GM12878 (cell line): Measurements from ENCODE around the gene L3HYPDH. TPM values are rescaled to one million over a fixed set of nuclear protein-coding genes. Genes with fewer than 3 reads are reported as not detected.

ENCODE experiments used
- ATAC-seq: fragments of 200-7000 bp; cut with Tn5 transposase; 3 replicates; pipeline ENCODE4 v1.9.1; 2020; ENCODE audit warnings: mild to moderate bottlenecking, moderate library complexity
- BruUV-seq: library from RNA; stranded (reverse); fragments of 400-500 nt; replicated peaks from 2 replicates; lab custom pipeline; 2021; lab: Mats Ljungman, UMichigan
- CTCF ChIA-PET: fragments of 300-600 bp; sonication (Branson Sonifier 250); formaldehyde crosslinking; extraction: SDS; loops from one replicate; lab custom pipeline; 2021; ENCODE audit warnings: inconsistent platforms; lab: Yijun Ruan, JAX
- POLR2A ChIA-PET: fragments of 350-600 bp; formaldehyde crosslinking; extraction: SDS; loops from one replicate; lab custom pipeline; 2021; ENCODE audit warnings: inconsistent platforms; lab: Charles Lee
- RAD21 ChIA-PET: fragments of 300-600 bp; sonication (Branson Sonifier 250); formaldehyde crosslinking; loops from one replicate; lab custom pipeline; 2023; ENCODE audit warnings: antibody characterized with exemption; ENCODE audit not compliant: unreplicated experiment; lab: Charles Lee
- SMC1A ChIA-PET: fragments of 300-600 bp; sonication (Branson Sonifier 250); formaldehyde crosslinking; loops from one replicate; lab custom pipeline; 2023; ENCODE audit not compliant: unreplicated experiment, uncharacterized antibody; lab: Charles Lee
- DNase-seq: peaks from one replicate; pipeline ENCODE4 v3.0.0-alpha.2; 2011; ENCODE audit warnings: low read depth, low spot score
- FAIRE-seq: peaks from 3 replicates; lab custom pipeline; 2011; peaks lifted over from hg19 to GRCh38; lab: Jason Lieb, UNC
- H2AFZ ChIP-seq: 2 replicates; pipeline ENCODE4 v1.6.0; 2011; ENCODE audit warnings: low read depth, low read length, control low read depth; ENCODE audit not compliant: control insufficient read depth
- H3K27ac ChIP-seq: 2 replicates; pipeline ENCODE4 v1.5.1; 2011; ENCODE audit warnings: control low read depth; ENCODE audit not compliant: control insufficient read depth, insufficient read depth
- H3K27me3 ChIP-seq, 2 experiments: replicated peaks in 1 of 2; 2 replicates each; pipeline versions ENCODE4 v1.6.0 to v1.6.1; 2011; ENCODE audit warnings: low read length in 1 of 2; ENCODE audit not compliant: control insufficient read depth in 2 of 2, insufficient read depth in 2 of 2
- H3K36me3 ChIP-seq, 2 experiments: 2 replicates each; pipeline ENCODE4 v1.5.1; 2011; ENCODE audit warnings: low read length in 1 of 2; ENCODE audit not compliant: control insufficient read depth in 2 of 2, insufficient read depth in 2 of 2
- H3K4me1 ChIP-seq: 2 replicates; pipeline ENCODE4 v1.6.1; 2011; ENCODE audit warnings: mild to moderate bottlenecking, low read length, moderate library complexity, mixed read lengths; ENCODE audit not compliant: control insufficient read depth, insufficient read depth
- H3K4me2 ChIP-seq: 2 replicates; pipeline ENCODE4 v1.6.0; 2011; ENCODE audit warnings: control low read depth; ENCODE audit not compliant: control insufficient read depth, insufficient read depth
- H3K4me3 ChIP-seq: fragments of 200-600 bp; sonication (generic); 2 replicates; pipeline ENCODE4 v1.5.1; 2016
- H3K79me2 ChIP-seq: 2 replicates; pipeline ENCODE4 v1.6.0; 2011; ENCODE audit warnings: low read length; ENCODE audit not compliant: control insufficient read depth, insufficient read depth
- H3K9ac ChIP-seq: 2 replicates; pipeline ENCODE4 v1.8.0; 2011; ENCODE audit warnings: low read length, control low read depth, mixed read lengths; ENCODE audit not compliant: control insufficient read depth, insufficient read depth
- H3K9me3 ChIP-seq: replicated peaks from 3 replicates; pipeline ENCODE4 v1.5.1; 2011; ENCODE audit warnings: mild to moderate bottlenecking, low read length; ENCODE audit not compliant: control insufficient read depth, insufficient read depth
- H4K20me1 ChIP-seq: 2 replicates; pipeline ENCODE4 v1.6.0; 2011; ENCODE audit not compliant: control insufficient read depth, insufficient read depth
- EGR1 ChIP-seq, 2 experiments: IDR thresholded peaks; 1 replicate in 1 of 2; 2 replicates in 1 of 2; pipeline ENCODE4 v1.6.1; 2011 to 2012; ENCODE audit warnings: low read depth in 2 of 2, low read length in 2 of 2, borderline replicate concordance in 1 of 2, mild to moderate bottlenecking in 1 of 2, moderate library complexity in 1 of 2
- JUNB ChIP-seq: IDR thresholded peaks from 2 replicates; pipeline ENCODE4 v1.6.1; 2016; ENCODE audit warnings: antibody characterized with exemption, mild to moderate bottlenecking
- KLF5 ChIP-seq: fragments of 450-650 bp; IDR thresholded peaks from 2 replicates; pipeline ENCODE4 v1.6.1; 2014; ENCODE audit warnings: mild to moderate bottlenecking; ENCODE audit not compliant: partially characterized antibody
- MYB ChIP-seq: fragments of 150-350 bp; IDR thresholded peaks from 2 replicates; pipeline ENCODE4 v1.6.1; 2014; ENCODE audit warnings: mild to moderate bottlenecking, low read depth, low read length, borderline replicate concordance
- PML ChIP-seq: IDR thresholded peaks from 2 replicates; pipeline ENCODE4 v1.6.1; 2012; ENCODE audit warnings: low read length, inconsistent platforms
- POU2F2 ChIP-seq: IDR thresholded peaks from 3 replicates; pipeline ENCODE4 v1.6.1; 2011; ENCODE audit warnings: low read depth, mild to moderate bottlenecking, low read length, borderline replicate concordance
- RAD21 ChIP-seq: IDR thresholded peaks from 2 replicates; pipeline ENCODE4 v1.6.1; 2011; ENCODE audit warnings: mild to moderate bottlenecking, low read depth, low read length, moderate library complexity; ENCODE audit not compliant: insufficient read depth
- RFX5 ChIP-seq: IDR thresholded peaks from 2 replicates; pipeline ENCODE4 v1.6.1; 2011; ENCODE audit warnings: low read depth, low read length, improper control_type of control experiment
- SIN3A ChIP-seq: IDR thresholded peaks from 2 replicates; pipeline ENCODE4 v1.6.1; 2012; ENCODE audit warnings: low read depth, low read length, improper control_type of control experiment
- SIX5 ChIP-seq: IDR thresholded peaks from 2 replicates; pipeline ENCODE4 v1.6.1; 2011; ENCODE audit warnings: mild to moderate bottlenecking, low read depth, low read length, moderate library complexity; ENCODE audit not compliant: severe bottlenecking
- SMC3 ChIP-seq: IDR thresholded peaks from 2 replicates; pipeline ENCODE4 v1.6.1; 2011; ENCODE audit warnings: low read length, improper control_type of control experiment, borderline replicate concordance
- ZNF274 ChIP-seq: IDR thresholded peaks from one replicate; pipeline ENCODE4 v1.8.0; 2011; ENCODE audit not compliant: insufficient read length, insufficient read depth
- WGBS: methylation state at CpG from one replicate; pipeline ENCODE4 v1.1.6; 2016; ENCODE audit warnings: low lambda C conversion rate; ENCODE audit not compliant: insufficient replicate concordance, insufficient coverage; ENCODE audit errors: missing lambda C conversion rate; 5-methylcytosine and 5-hydroxymethylcytosine counted together
- in situ Hi-C: fragments of 300-500 bp; cut with MboI; formaldehyde crosslinking; loops from 9 replicates; pipeline ENCODE4 v1.14.3; 2018; ENCODE audit warnings: mixed read lengths
- intact Hi-C: fragments of 100-400 bp; cut with micrococcal nuclease; formaldehyde crosslinking; loops from one replicate; pipeline ENCODE4 v1.14.2; 2022; ENCODE audit not compliant: unreplicated experiment
- polyA plus RNA-seq, 11 experiments: library from polyadenylated mRNA; depleted of rRNA in 4 of 11; unstranded in 6 of 11; stranded (reverse) in 5 of 11; fragments of >200 nt; fragmentation: Nextera tagmentation in 4 of 11; fragmentation: Illumina TruSeq in 1 of 11; extraction: Ambion mirVana in 4 of 11; extraction: Trizol in 1 of 11; gene quantifications; 1 replicate in 1 of 11; 2 replicates in 10 of 11; pipeline versions ENCODE4 v1.2.1 to v1.2.3, GENCODE V29; 2011 to 2016; ENCODE audit warnings: inconsistent platforms in 2 of 11, missing spikeins in 2 of 11, low read depth in 1 of 11
- total RNA-seq, 4 experiments: library from RNA; depleted of rRNA in 3 of 4; stranded (reverse); fragments of >200 nt in 3 of 4; fragmentation: Illumina TruSeq in 1 of 4; extraction: Trizol in 1 of 4; gene quantifications; 2 replicates each; pipeline versions ENCODE4 v1.2.1 to v1.2.3, GENCODE V29; 2013 to 2021
- TF ChIP-seq, protein P1 (sequence below): fragments of 450-650 bp; IDR thresholded peaks from 2 replicates; pipeline ENCODE4 v1.6.1; 2016; ENCODE audit warnings: mild to moderate bottlenecking

The L3HYPDH gene
- total and polyA plus RNA-seq, 10 of the 15 experiments (the other 5 are each of a cell fraction or from before 2014, with no cell fraction given): 11.5 to 27.8 (median 15.8) TPM

DNA sequence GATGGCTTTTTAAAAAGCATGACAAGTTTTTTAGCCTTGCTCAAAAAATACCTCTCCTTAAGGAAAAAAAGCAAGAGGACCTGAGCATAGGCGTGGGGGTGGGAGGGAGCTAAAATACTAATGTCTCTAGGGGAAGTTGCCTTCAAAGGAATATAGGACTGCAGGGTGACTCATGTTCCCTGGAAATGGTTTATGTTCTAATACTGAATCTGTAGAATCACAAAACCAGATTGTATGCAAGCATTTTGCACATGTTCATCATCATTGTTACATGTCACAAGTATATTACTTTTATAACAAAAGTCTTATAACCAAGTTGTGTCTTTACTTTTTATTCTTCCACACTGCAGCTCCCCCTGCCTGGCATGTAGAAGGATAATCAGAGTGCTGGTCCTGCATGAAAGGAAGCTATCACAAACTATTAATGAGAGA, 55.6 kb downstream of the L3HYPDH start:
- in situ Hi-C loops: no loop called here
- Histone ChIP-seq H4K20me1 (no peaks in the 10 kb centered on the region), H3K79me2 (no peaks in the 10 kb centered on the region), H3K4me3 (no peak overlapping the region), H3K9me3 (no peaks in the 10 kb centered on the region), H3K27ac (no peak overlapping the region), H3K27me3 (no peaks in the 10 kb centered on the region), H3K4me2 (no peak overlapping the region), H3K4me1 (no peaks in the 10 kb centered on the region), H2AFZ (no peak overlapping the region), H3K36me3 (no peaks in the 10 kb centered on the region), H3K9ac (no peak overlapping the region)
- 0% methylated on average over 1 of the region's 1 CpG for WGBS
- FAIRE-seq: no peak
- DNase-seq: no peak
- ChIA-PET POLR2A (no interaction called here), SMC1A (interaction anchor here (0.8 to 1.4 kb wide), 7 partner anchors 15 to 304 kb away, joined by 3 to 7 read pairs (median 4); no protein-coding TSS in a partner anchor), RAD21 (interaction anchor here (1.6 to 2.2 kb wide), 3 partner anchors 15 to 303 kb away, joined by 5 to 10 read pairs (median 5); no protein-coding TSS in a partner anchor), CTCF (interaction anchor here (0.8 to 3.0 kb wide), 16 partner anchors 9 to 403 kb away, joined by 3 to 16 read pairs (median 3); partner anchors contain the start of genes JKAMP and L3HYPDH)
- intact Hi-C loops: no loop called here
- no peak for ATAC-seq
- no TSS peak for BruUV-seq
- no peak for TF ChIP-seq ZNF274
- TF ChIP-seq RAD21: peak; percentile 30; the same call in 1 of the 2 replicates

DNA sequence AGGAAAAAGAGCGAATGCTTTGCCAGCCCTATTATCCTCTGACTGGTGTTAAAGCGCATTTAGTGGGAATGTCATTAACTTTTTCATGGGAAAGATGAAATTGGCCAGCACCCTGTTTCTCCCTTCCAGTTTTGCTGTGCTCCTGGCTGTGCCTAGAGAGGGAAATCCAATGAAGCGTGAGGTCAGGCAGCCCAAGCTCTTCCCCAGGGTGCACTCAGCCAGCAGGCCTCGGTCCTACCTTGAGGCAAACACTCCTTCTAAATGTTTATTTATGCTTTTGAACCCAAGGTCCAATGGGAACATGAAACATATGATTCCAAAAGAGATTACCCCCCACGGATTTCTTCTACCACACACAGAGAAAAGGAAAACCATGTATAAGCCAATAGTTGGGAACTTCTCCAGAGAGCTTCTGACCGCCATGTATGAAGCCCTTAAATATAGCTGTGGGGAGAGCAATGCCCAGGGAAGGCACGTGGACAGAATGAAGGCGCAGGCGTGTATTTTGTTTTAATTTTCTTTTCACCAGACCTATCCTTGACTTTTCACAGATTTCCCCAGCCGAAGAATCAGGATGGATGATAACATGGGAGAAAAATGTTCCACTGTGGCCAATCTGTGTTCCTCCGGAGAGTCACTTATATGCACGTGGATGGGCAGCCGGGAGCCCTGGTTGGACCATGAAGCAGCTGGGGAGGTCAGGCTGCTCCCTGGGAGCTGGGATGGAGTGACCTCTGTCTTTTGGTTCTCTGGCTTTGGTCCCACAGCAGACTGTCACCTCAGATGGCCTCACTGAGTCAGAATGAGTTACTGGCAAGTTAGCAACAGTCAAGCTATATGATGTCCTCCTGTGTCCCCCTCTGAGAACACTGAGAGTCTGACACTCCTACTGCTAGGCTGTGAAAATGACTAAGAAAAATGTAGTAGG, 56.3 kb downstream of the L3HYPDH start:
- no peak overlapping the region for H3K9ac ChIP-seq
- no peaks in the 10 kb centered on the region for H3K9me3 ChIP-seq
- ChIA-PET RAD21 (interaction anchor here (1.6 to 2.2 kb wide), 2 partner anchors 299 to 303 kb away, joined by 5 to 10 read pairs; no protein-coding TSS in a partner anchor), CTCF (interaction anchor here (0.9 to 3.0 kb wide), 9 partner anchors 8 to 303 kb away, joined by 3 to 16 read pairs (median 3); partner anchors contain the start of genes JKAMP and L3HYPDH), SMC1A (interaction anchor here (0.8 to 1.4 kb wide), 7 partner anchors 16 to 303 kb away, joined by 3 to 7 read pairs (median 4); no protein-coding TSS in a partner anchor), POLR2A (no interaction called here)
- H3K4me2 ChIP-seq: no peak overlapping the region
- intact Hi-C loops (no loop called here), in situ Hi-C loops (no loop called here)
- no peaks in the 10 kb centered on the region for H3K79me2 ChIP-seq
- BruUV-seq: no TSS peak
- no peak for FAIRE-seq
- H3K36me3 ChIP-seq: no peaks in the 10 kb centered on the region
- TF ChIP-seq SMC3 (no peak), EGR1 (IDR thresholded peaks at IDR 0.05; ENCODE audit: borderline replicate concordance in 1 of 2, low read depth in 2 of 2, low read length in 2 of 2) (no peak), KLF5 (no peak), SIX5 (no peak), POU2F2 (no peak), MYB (no peak), PML (no peak), JUNB (no peak), SIN3A (no peak), RFX5 (no peak)
- TF ChIP-seq, protein P1, sequence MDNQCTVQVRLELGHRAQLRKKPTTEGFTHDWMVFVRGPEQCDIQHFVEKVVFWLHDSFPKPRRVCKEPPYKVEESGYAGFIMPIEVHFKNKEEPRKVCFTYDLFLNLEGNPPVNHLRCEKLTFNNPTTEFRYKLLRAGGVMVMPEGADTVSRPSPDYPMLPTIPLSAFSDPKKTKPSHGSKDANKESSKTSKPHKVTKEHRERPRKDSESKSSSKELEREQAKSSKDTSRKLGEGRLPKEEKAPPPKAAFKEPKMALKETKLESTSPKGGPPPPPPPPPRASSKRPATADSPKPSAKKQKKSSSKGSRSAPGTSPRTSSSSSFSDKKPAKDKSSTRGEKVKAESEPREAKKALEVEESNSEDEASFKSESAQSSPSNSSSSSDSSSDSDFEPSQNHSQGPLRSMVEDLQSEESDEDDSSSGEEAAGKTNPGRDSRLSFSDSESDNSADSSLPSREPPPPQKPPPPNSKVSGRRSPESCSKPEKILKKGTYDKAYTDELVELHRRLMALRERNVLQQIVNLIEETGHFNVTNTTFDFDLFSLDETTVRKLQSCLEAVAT: no peak
- no peak overlapping the region for H3K27ac ChIP-seq
- no peak overlapping the region for H3K4me3 ChIP-seq
- DNase-seq: no peak
- no peaks in the 10 kb centered on the region for H3K27me3 ChIP-seq
- 65% methylated on average over 13 of the region's 13 CpGs for WGBS
- no peak overlapping the region for H2AFZ ChIP-seq
- no peak for ATAC-seq
- no peaks in the 10 kb centered on the region for H4K20me1 ChIP-seq
- H3K4me1 ChIP-seq: no peaks in the 10 kb centered on the region
